SK-N-SH treated with all-trans-retinoic acid at 6 μM for 48 hours (cell line): ENCODE data around the gene ASPDH.

Experiments
- CSDC2 ChIP-seq: fragments of 250-450 bp; sonication (Bioruptor Pico); IDR thresholded peaks from 2 replicates; pipeline ENCODE4 v1.5.0; 2020; ENCODE audit warnings: mild to moderate bottlenecking, moderate library complexity
- PATZ1 ChIP-seq: fragments of 250-450 bp; sonication (Bioruptor Pico); IDR thresholded peaks from 2 replicates; pipeline ENCODE4 v1.8.0; 2020; ENCODE audit warnings: mild to moderate bottlenecking, moderate library complexity, borderline replicate concordance
- TCF4 ChIP-seq: fragments of 250-450 bp; sonication (Bioruptor Pico); IDR thresholded peaks from 2 replicates; pipeline ENCODE4 v1.8.0; 2021; ENCODE audit warnings: mild to moderate bottlenecking, moderate library complexity, borderline replicate concordance
- TSHZ2 ChIP-seq: fragments of 250-450 bp; sonication (Bioruptor Pico); IDR thresholded peaks from 2 replicates; pipeline ENCODE4 v1.5.0; 2020; ENCODE audit warnings: mild to moderate bottlenecking, moderate library complexity
- ZNF565 ChIP-seq: fragments of 450-650 bp; formaldehyde crosslinking; conservative IDR thresholded peaks from 2 replicates; pipeline ENCODE4 v1.5.0; 2020; ENCODE audit warnings: low read depth, mild to moderate bottlenecking, moderate library complexity
- ZNF8 ChIP-seq: fragments of 450-650 bp; formaldehyde crosslinking; IDR thresholded peaks from 2 replicates; pipeline ENCODE4 v1.5.0; 2020; ENCODE audit warnings: mild to moderate bottlenecking, moderate library complexity

- TF ChIP-seq TSHZ2 (CRISPR knock-in tag) (no peak), CSDC2 (CRISPR knock-in tag) (no peak), ZNF565 (no peak), ZNF8 (CRISPR knock-in tag) (no peak), PATZ1 (CRISPR knock-in tag) (no peak), TCF4 (CRISPR knock-in tag) (no peak)
Observed at GRCh38 chr19:50482916-50483315, 30.8 kb downstream of the ASPDH start.
